ENCODE data around the gene DHX29.

Gene DHX29

DNA sequence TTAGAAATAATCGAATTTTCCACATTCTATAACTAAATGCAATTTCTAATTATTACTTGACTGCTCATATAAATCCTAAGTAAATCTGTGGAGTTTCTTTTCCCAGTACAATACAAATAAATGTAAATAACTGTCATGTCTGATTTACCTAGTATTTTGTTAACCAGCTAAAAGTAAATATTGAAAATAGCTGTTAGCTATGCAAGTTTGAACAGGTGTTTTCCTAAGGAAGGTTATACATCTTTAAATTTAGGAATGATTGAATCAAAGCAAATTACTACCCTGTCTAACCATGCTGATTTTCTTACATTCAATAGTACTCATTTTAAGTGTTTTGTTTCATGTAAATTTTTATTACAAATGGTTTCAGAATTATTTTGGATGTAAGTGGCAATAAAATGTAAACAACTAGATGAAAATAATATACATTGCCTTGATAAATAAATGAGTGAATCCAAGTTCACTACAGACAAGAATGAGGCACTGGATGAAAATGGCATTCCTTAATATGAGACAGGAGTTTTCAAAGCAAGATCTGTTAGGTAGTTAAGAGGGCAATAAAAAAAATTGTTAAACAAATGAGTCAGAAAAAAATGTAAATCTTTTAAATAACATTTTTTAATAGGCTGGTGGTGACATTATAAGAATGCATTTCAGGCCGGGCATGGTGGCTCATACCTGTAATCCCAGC is 96.2 kb downstream of the DHX29 start:
- H3K4me3 Mint-ChIP-seq: no peak overlapping the region
- H3K27ac Mint-ChIP-seq: no peak overlapping the region
- no peaks in the 10 kb centered on the region for H3K9me3 Mint-ChIP-seq (ENCODE audit: low read depth)
- H3K27me3 Mint-ChIP-seq: peaks cover 7% of the 10 kb centered on the region
- H3K4me1 Mint-ChIP-seq (ENCODE audit: low read depth): no peaks in the 10 kb centered on the region
- peaks cover 2% of the 10 kb centered on the region for H3K36me3 Mint-ChIP-seq
